Activated CD4-positive, CD25-positive, alpha-beta regulatory T cell (primary cell): ENCODE data around the gene NOM1.
"Not testable (repeated sequence)": the region's sequence is repeated elsewhere in the genome, so short reads cannot be mapped to it uniquely, and the experiment has no call there.

Source experiments
- DNase-seq, 4 experiments: peaks; one replicate each; lab custom pipeline; 2025; lab: John Stamatoyannopoulos, UW

The NOM1 gene

GRCh38 chr7:156949541-156950380 lies at the start of gene NOM1:
TSS of gene NOM1 (plus strand) at chr7:156949712. CDS start at chr7:156949738, 26 bp downstream.
- peak; percentile 87 to 90 (median 88) for DNase-seq

- DNase-seq, result not testable (repeated sequence)
Observed at GRCh38 chr7:156900093-156900492, 49.4 kb upstream of the NOM1 start.

DNA sequence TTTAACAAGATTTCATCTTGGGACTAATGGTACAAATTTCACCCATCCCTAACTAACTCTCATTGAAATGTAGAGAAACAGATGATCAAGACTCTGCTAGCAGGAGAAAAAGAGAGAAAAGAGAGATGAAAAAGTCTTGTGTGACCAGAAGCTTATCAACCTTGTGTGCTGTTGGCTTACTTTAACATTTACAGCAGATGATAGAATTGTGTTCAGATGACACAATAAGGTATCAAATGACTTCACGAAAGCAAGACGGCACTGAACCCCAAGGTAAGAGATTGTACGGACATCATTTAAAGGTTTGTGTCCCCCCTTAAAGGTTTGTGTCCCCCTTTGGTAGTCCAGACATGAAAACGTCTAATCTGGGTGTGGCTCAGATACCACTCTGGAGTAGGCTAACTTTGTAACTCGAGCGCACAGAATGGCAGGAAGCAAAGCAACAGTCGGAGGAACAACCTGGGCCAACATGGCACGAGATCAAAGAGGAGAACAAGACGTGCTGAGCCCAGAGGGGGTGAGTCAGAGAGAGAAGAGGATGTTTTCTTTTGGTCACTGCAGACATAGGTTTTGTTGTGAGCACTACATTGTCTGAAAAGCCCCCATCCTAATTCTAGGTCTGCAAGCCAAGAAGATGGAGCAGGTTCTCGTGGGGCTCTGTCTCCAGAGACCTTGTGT lies 46.1 kb upstream of the NOM1 start:
- peak in 2 of 4 experiments; percentile 7 to 14 for DNase-seq

DNA sequence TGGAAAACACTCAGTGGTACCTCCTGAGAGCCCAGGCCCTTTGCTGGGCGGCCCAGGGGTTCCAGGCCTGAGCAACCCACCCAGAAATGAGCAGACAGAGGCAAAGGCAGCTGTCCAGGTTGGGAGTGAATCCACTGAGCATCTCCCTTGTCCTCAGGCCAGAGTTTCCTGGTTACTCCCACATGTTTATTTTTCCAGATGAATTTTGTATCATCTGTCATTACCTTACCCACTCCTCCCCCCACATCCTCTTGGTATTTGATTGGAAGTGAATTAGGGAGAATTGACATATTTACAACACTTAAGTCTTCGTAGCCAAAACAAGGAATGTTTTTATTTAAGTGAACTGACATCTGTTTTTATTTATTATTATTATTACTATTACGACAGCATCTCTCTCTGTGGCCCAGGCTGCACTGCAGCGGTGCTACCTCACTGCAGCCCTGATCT lies 43.3 kb upstream of the NOM1 start:
- no peak for DNase-seq

- DNase-seq, result no peak
Observed at GRCh38 chr7:156907656-156908055, 41.9 kb upstream of the NOM1 start.

GRCh38 chr7:156909574-156910252 lies 39.8 kb upstream of the NOM1 start:
- not testable (repeated sequence) for DNase-seq

DNA sequence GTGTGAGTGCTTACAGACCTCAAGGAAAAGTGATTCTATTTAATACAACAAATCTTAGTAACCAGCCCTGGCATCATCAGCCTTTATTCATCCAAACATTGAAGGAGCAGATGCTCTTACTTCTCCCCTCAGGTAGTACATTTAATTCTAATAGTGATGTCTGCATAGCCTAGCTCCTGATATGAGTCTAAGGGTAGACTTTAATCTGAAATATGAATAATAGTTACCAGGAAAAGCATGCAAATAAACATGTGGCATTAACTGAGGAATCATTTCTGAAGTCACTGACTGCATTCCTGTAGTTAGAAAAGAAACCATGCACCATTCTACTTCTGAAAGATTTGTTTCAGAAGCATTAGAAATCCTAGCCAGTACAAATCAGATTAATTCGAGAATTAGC lies 30.9 kb upstream of the NOM1 start:
- no peak for DNase-seq

DNA sequence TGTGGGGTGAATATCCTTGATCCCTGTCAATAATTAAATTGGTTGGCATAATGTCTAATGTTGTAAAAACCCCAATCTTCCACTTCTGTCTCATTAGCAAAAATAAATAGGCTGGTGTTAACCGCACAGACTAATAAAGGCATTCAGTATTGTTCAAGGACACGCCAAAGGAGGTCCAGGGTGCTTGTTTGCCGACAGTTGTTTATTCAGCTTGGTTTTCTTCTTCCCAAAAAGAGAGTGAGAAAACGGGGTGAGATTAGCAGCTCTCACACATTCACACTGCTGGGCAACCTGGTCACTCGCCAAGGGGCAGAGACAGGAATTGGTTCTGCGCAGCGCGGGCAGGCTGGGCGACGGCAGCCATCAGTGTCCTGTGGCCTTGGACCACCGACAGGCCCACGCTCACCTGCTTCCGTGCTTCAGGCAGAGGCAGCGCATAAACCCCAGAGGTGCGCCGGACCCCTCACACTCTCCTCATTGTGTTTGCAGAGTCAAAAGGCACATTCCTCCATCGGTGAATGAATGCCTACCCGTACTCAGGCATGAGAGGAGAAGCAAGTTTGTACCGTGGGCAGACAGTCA lies 30.3 kb upstream of the NOM1 start:
- no peak for DNase-seq

GRCh38 chr7:156920076-156920475 lies 29.4 kb upstream of the NOM1 start:
- no peak for DNase-seq

DNA sequence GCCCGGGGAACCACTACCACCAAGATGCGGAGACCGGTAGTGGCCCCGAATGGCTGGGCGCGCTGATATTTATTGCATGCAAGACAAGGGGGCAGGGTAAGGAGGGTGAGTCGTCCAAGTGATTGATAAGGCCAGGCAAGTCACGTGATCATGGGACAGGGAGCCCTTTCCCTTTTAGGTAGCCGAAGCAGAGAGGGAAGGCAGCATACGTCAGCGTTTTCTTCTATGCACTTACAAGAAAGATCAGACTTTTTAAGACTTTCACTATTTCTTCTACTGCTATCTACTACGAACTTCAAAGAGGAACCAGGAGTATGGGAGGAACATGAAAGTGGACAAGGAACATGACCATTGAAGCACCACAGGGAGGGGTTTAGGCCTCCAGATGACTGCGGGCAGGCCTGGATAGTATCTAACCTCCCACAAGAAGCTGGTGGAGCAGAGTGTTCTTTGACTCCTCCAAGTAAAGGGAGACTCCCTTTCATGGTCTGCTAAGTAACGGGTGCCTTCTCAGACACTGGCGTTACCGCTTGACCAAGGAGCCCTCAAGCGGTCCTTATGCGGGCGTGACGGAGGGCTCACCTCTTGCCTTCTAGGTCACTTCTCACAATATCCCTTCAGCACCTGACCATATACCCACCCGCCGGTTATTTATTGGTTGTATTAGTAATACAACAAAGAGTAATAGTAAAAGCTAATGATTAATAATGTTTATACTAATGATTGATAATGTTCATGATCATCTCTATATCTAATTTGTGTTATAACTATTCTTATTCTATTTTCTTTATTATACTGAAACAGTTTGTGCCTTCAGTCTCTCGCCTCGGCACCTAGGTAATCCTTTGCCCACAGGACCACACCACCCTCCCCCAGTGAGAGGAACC lies 28.8 kb upstream of the NOM1 start:
- not testable (repeated sequence) for DNase-seq

DNA sequence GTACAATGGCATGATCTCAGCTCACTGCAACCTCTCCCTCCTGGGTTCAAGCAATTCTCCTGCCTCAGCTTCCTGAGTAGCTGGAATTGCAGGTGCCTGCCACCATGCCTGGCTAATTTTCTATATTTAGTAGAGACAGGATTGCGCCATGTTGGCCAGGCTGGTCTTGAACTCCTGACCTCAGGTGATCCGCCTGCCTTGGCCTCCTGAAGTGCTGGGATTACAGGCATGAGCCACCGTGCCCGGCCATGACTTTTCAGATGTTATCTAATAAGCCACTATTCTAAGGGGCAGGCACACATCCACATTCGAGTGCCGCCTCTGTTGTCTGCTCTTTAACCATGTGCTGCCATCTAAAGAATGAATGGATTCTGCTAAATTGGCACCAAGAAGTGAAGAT lies 27.2 kb upstream of the NOM1 start:
- DNase-seq, result not testable (repeated sequence)

DNA sequence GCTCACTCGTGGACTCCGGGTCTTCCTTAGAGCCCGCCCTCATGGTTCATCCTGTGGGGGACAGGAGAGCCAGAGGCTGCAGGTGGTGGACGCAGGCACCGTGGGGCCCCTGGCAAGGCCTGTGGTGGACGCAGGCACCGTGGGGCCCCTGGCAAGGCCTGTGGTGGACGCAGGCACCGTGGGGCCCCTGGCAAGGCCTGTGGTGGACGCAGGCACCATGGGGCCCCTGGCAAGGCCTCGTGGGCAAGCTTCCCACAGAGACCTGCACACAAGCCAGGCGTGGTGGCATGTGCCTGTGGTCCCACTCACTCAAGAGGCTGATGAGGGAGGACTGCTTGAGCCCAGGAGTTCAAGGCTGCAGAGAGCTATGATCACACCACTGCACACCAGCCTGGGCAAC lies 23.7 kb upstream of the NOM1 start:
- DNase-seq, result not testable (repeated sequence)

- DNase-seq, result no peak
Observed at GRCh38 chr7:156927571-156928405, 21.7 kb upstream of the NOM1 start.

DNA sequence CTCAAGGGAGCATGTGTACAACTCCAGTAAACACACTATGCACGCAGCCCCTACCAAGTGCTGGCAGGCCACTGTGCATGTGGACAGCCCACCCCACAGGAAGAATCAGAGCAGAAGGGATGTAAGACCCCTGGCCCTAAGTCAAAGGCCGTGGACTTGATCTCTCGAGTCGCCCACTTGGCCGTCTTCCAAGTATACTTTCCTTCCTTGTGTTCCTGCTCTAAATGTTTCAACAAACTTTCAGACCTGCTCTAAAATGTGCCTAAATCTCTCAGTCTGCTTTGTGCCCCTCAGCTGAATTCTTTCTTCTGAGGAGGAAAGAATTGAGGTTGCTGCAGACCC lies 21.1 kb upstream of the NOM1 start:
- no peak for DNase-seq

GRCh38 chr7:156929789-156930539 lies 19.5 kb upstream of the NOM1 start:
- DNase-seq, result no peak

DNA sequence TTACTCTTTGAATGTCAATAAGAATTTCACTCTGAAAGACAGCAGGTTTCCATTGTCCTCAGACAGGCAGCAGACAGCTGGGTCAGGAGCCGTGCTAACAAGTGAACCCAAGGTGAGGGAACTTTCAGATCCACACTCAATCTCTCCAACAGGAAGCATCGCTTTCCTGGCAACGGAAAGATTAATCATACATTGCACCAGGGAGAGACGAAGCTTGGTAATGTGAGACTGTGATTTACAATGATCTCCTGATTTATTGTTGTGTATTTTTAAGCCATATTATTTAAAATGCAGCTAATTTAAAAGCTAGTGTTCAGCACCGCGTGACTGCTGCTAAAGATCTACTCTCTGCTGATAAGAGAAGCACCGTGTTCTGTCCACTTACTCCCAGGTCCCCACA lies 17.5 kb upstream of the NOM1 start:
- no peak for DNase-seq

DNA sequence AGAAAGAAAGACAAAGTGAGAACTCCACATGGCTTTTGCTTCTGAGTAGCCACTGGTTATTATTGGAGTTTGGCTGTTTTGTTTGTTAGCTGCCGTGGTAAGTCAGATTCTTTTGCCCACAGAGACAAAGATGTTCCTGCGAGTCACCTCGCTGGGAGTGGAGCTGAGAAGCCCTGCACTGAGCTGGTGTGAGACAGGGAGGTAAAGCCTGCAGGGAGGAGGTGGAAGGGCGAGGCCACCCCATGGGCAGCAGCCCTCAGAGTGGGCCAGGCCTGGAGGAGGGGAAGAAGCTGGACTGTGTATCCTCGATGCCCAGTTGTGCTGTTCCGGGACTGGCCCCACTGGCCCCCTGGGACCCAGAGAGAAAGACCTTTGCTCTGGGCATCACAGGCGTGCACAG lies 14.3 kb upstream of the NOM1 start:
- no peak for DNase-seq

GRCh38 chr7:156936766-156937165 lies 12.7 kb upstream of the NOM1 start:
- DNase-seq, result not testable (repeated sequence)

- no peak for DNase-seq
Observed at GRCh38 chr7:156940421-156941122, 8.9 kb upstream of the NOM1 start.
